NT2/D1 (cell line): Measurements from ENCODE around the gene CDK14.

Source experiments
- DNase-seq: peaks from one replicate; pipeline ENCODE4 v3.0.0-alpha.2; 2011; ENCODE audit warnings: low read depth, low spot score
- H3K27me3 ChIP-seq: 2 replicates; pipeline ENCODE4 v1.6.0; 2011; ENCODE audit warnings: mild to moderate bottlenecking; ENCODE audit not compliant: insufficient read length, insufficient read depth
- H3K36me3 ChIP-seq: 2 replicates; pipeline ENCODE4 v1.6.1; 2011; ENCODE audit warnings: mild to moderate bottlenecking, low read length, mixed read lengths; ENCODE audit not compliant: insufficient read depth, insufficient read length
- H3K4me1 ChIP-seq: 2 replicates; pipeline ENCODE4 v1.5.1; 2011; ENCODE audit not compliant: insufficient read depth, insufficient read length
- H3K4me3 ChIP-seq: 2 replicates; pipeline ENCODE4 v1.5.1; 2011; ENCODE audit warnings: low read depth; ENCODE audit not compliant: insufficient read length
- H3K9ac ChIP-seq: 2 replicates; pipeline ENCODE4 v1.6.0; 2011; ENCODE audit warnings: low read depth; ENCODE audit not compliant: insufficient read length
- H3K9me3 ChIP-seq: 2 replicates; pipeline ENCODE4 v1.5.1; 2011; ENCODE audit warnings: mild to moderate bottlenecking, low read length; ENCODE audit not compliant: insufficient read depth
- SUZ12 ChIP-seq: IDR thresholded peaks from 2 replicates; pipeline ENCODE4 v1.6.1; 2011; ENCODE audit not compliant: insufficient read length, insufficient read depth; ENCODE audit errors: extremely low read depth
- YY1 ChIP-seq: IDR thresholded peaks from 2 replicates; pipeline ENCODE4 v1.6.1; 2011; ENCODE audit not compliant: insufficient read length, insufficient read depth
- ZNF274 ChIP-seq: IDR thresholded peaks from 2 replicates; pipeline ENCODE4 v1.6.1; 2011; ENCODE audit warnings: mild to moderate bottlenecking, low read depth, low read length

CDK14 gene

GRCh38 chr7:90900628-90901356, 304.7 kb downstream of the CDK14 start:
- no peak for TF ChIP-seq SUZ12
- no peak for TF ChIP-seq YY1
- no peak for TF ChIP-seq ZNF274
- no peak overlapping the region for H3K9ac ChIP-seq
- H3K4me1 ChIP-seq = no peaks in the 10 kb centered on the region
- no peaks in the 10 kb centered on the region for H3K27me3 ChIP-seq
- DNase-seq = no peak
- H3K4me3 ChIP-seq = no peak overlapping the region
- no peaks in the 10 kb centered on the region for H3K9me3 ChIP-seq
- H3K36me3 ChIP-seq = no peaks in the 10 kb centered on the region

- TF ChIP-seq ZNF274 = no peak
- no peak for TF ChIP-seq YY1
- no peak for TF ChIP-seq SUZ12
- Histone ChIP-seq H3K9ac (no peak overlapping the region), H3K27me3 (no peaks in the 10 kb centered on the region), H3K36me3 (no peaks in the 10 kb centered on the region), H3K4me3 (no peak overlapping the region), H3K9me3 (no peaks in the 10 kb centered on the region), H3K4me1 (no peaks in the 10 kb centered on the region)
- no peak for DNase-seq
Measured at GRCh38 chr7:90903841-90904240, 307.7 kb downstream of the CDK14 start.

GRCh38 chr7:90910136-90910535, 314.0 kb downstream of the CDK14 start:
- no peaks in the 10 kb centered on the region for H3K9me3 ChIP-seq
- H3K9ac ChIP-seq = no peak overlapping the region
- DNase-seq = no peak
- TF ChIP-seq SUZ12 (no peak), ZNF274 (no peak), YY1 (no peak)
- H3K4me3 ChIP-seq = no peak overlapping the region
- H3K36me3 ChIP-seq = no peaks in the 10 kb centered on the region
- no peaks in the 10 kb centered on the region for H3K27me3 ChIP-seq
- H3K4me1 ChIP-seq = no peaks in the 10 kb centered on the region

GRCh38 chr7:90916319-90916718, 320.2 kb downstream of the CDK14 start:
- H3K9ac ChIP-seq = no peak overlapping the region
- DNase-seq = no peak
- TF ChIP-seq ZNF274 (no peak), YY1 (no peak), SUZ12 (no peak)

GRCh38 chr7:90917539-90917938, 321.4 kb downstream of the CDK14 start:
- Histone ChIP-seq H3K4me1 (no peaks in the 10 kb centered on the region), H3K4me3 (no peak overlapping the region), H3K36me3 (no peaks in the 10 kb centered on the region), H3K27me3 (no peaks in the 10 kb centered on the region), H3K9ac (no peak overlapping the region), H3K9me3 (no peaks in the 10 kb centered on the region)
- no peak for DNase-seq
- TF ChIP-seq YY1 (no peak), SUZ12 (no peak), ZNF274 (no peak)

More at GRCh38 chr7:90916319-90916718, 320.2 kb downstream of the CDK14 start:
- Histone ChIP-seq H3K36me3 (no peaks in the 10 kb centered on the region), H3K27me3 (no peaks in the 10 kb centered on the region), H3K9me3 (no peaks in the 10 kb centered on the region), H3K4me3 (no peak overlapping the region), H3K4me1 (no peaks in the 10 kb centered on the region)

GRCh38 chr7:90918303-90918702, 322.2 kb downstream of the CDK14 start:
- TF ChIP-seq ZNF274 (no peak), SUZ12 (no peak), YY1 (no peak)
- H3K4me1 ChIP-seq = no peaks in the 10 kb centered on the region

GRCh38 chr7:90919816-90920215, 323.7 kb downstream of the CDK14 start:
- DNase-seq = no peak
- Histone ChIP-seq H3K27me3 (no peaks in the 10 kb centered on the region), H3K9ac (no peak overlapping the region), H3K4me1 (no peaks in the 10 kb centered on the region), H3K36me3 (no peaks in the 10 kb centered on the region), H3K9me3 (no peaks in the 10 kb centered on the region), H3K4me3 (no peak overlapping the region)
- no peak for TF ChIP-seq YY1
- TF ChIP-seq ZNF274 = no peak
- no peak for TF ChIP-seq SUZ12

More at GRCh38 chr7:90918303-90918702, 322.2 kb downstream of the CDK14 start:
- no peaks in the 10 kb centered on the region for H3K36me3 ChIP-seq
- H3K27me3 ChIP-seq = no peaks in the 10 kb centered on the region
- DNase-seq = no peak
- H3K9ac ChIP-seq = no peak overlapping the region
- no peak overlapping the region for H3K4me3 ChIP-seq
- no peaks in the 10 kb centered on the region for H3K9me3 ChIP-seq
